HT1080 (cell line): Measurements from ENCODE around the gene SAMD11. TPM values are rescaled to one million over a fixed set of nuclear protein-coding genes. Genes with fewer than 3 reads are reported as not detected.
A peak's percentile ranks its signal among the peaks of the same experiment; 100 is the strongest.

Experiments used
- DNase-seq: peaks from one replicate; pipeline ENCODE4 v3.0.0-alpha.2; 2015; ENCODE audit warnings: low read depth
- total RNA-seq: library from RNA; depleted of rRNA; stranded (reverse); fragments of >200 nt; shearing (Covaris generic); gene quantifications from 2 replicates; pipeline ENCODE4 v1.2.3, GENCODE V29; 2014

The SAMD11 gene
- total RNA-seq, 1 experiment from 2014 or later, result 0.50 TPM

- no peak for DNase-seq
These were observed 18.5 kb upstream of the SAMD11 start for GRCh38 chr1:905071-905749.

- DNase-seq, result no peak
These were observed 17.7 kb upstream of the SAMD11 start for GRCh38 chr1:905811-906599.

GRCh38 chr1:906600-907420 lies 16.9 kb upstream of the SAMD11 start:
- DNase-seq, result peak; percentile 64

GRCh38 chr1:907611-908451 lies 15.9 kb upstream of the SAMD11 start:
- DNase-seq, result no peak

- no peak for DNase-seq
These were observed 15.1 kb upstream of the SAMD11 start for GRCh38 chr1:908661-909060.

GRCh38 chr1:909861-910310 lies 13.8 kb upstream of the SAMD11 start:
- no peak for DNase-seq

- DNase-seq, result no peak
These were observed 13.3 kb upstream of the SAMD11 start for GRCh38 chr1:910311-910880.

- peak; percentile 50 for DNase-seq
These were observed 12.6 kb upstream of the SAMD11 start for GRCh38 chr1:910881-911721.

- no peak for DNase-seq
These were observed 11.6 kb upstream of the SAMD11 start for GRCh38 chr1:911875-912739.

- DNase-seq, result no peak
These were observed 10.9 kb upstream of the SAMD11 start for GRCh38 chr1:912740-913301.

GRCh38 chr1:913491-914130 lies 10.1 kb upstream of the SAMD11 start:
- DNase-seq, result no peak

GRCh38 chr1:914131-914890 lies 9.4 kb upstream of the SAMD11 start:
- DNase-seq, result no peak

- DNase-seq, result no peak
These were observed 8.8 kb upstream of the SAMD11 start for GRCh38 chr1:914891-915280.

- DNase-seq, result no peak
These were observed 8.2 kb upstream of the SAMD11 start for GRCh38 chr1:915295-916172.

- DNase-seq, result no peak
These were observed 7.3 kb upstream of the SAMD11 start for GRCh38 chr1:916173-917075.
